PFSK-1 (cell line): ENCODE data around the gene ZBTB39.

Source experiments
- FOXP2 ChIP-seq: optimal IDR thresholded peaks from 2 replicates; pipeline ENCODE3; 2011; ENCODE audit warnings: borderline replicate concordance, control low read depth, inconsistent platforms; ENCODE audit not compliant: insufficient read depth; ENCODE audit errors: extremely low read length, extremely low read depth
- POLR2AphosphoS5 ChIP-seq: IDR thresholded peaks from 2 replicates; pipeline ENCODE4 v1.6.1; 2012; ENCODE audit warnings: low read depth, mild to moderate bottlenecking, control low read depth, low read length, moderate library complexity
- SIN3A ChIP-seq: IDR thresholded peaks from 2 replicates; pipeline ENCODE4 v1.6.1; 2012; ENCODE audit warnings: mild to moderate bottlenecking, low read length, moderate library complexity, borderline replicate concordance; ENCODE audit not compliant: insufficient read depth
- TAF1 ChIP-seq: IDR thresholded peaks from 2 replicates; pipeline ENCODE4 v1.6.1; 2012; ENCODE audit warnings: low read length, control low read depth, borderline replicate concordance; ENCODE audit not compliant: insufficient read depth
- TF ChIP-seq, protein P1 (sequence below), 2 experiments: IDR thresholded peaks; 2 replicates each; pipeline versions ENCODE4 v1.6.1 to v1.8.0; 2011 to 2012; ENCODE audit warnings: low read depth in 2 of 2, low read length in 2 of 2, control low read depth in 1 of 2, inconsistent platforms in 1 of 2, mild to moderate bottlenecking in 1 of 2, moderate library complexity in 1 of 2; ENCODE audit not compliant: insufficient read depth in 1 of 2

The ZBTB39 gene

DNA sequence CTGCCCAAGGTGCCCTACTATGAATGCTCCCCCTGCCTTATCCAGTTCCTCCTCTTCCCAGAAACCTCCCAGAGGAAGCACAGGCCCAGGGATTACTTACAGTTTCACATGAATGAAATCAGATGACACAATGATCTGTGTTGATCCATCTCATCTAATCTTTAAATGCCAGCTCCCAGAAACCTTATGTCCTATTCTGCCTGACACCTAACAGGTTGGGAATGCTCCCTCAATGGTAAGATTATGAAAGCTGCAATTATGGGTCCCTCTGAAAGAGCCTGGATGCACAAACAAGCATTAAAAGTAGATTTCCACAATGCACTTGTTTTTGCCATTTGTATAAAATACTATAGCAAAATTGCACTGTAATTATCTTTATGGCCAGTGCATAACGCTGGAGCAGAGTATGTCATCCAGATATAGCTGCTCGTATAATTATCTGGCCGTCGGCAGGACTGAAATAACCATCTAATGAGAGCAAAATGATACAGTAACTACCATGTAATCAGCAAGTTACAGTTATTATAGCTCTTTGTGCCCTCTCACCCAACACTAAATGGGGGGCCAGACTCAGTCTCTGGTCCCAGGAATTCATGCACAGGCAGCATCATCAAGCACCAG is 4.4 kb upstream of the ZBTB39 start:
- TF ChIP-seq, protein P1, sequence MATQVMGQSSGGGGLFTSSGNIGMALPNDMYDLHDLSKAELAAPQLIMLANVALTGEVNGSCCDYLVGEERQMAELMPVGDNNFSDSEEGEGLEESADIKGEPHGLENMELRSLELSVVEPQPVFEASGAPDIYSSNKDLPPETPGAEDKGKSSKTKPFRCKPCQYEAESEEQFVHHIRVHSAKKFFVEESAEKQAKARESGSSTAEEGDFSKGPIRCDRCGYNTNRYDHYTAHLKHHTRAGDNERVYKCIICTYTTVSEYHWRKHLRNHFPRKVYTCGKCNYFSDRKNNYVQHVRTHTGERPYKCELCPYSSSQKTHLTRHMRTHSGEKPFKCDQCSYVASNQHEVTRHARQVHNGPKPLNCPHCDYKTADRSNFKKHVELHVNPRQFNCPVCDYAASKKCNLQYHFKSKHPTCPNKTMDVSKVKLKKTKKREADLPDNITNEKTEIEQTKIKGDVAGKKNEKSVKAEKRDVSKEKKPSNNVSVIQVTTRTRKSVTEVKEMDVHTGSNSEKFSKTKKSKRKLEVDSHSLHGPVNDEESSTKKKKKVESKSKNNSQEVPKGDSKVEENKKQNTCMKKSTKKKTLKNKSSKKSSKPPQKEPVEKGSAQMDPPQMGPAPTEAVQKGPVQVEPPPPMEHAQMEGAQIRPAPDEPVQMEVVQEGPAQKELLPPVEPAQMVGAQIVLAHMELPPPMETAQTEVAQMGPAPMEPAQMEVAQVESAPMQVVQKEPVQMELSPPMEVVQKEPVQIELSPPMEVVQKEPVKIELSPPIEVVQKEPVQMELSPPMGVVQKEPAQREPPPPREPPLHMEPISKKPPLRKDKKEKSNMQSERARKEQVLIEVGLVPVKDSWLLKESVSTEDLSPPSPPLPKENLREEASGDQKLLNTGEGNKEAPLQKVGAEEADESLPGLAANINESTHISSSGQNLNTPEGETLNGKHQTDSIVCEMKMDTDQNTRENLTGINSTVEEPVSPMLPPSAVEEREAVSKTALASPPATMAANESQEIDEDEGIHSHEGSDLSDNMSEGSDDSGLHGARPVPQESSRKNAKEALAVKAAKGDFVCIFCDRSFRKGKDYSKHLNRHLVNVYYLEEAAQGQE (IDR thresholded peaks at IDR 0.05; ENCODE audit: insufficient read depth in 1 of 2, low read depth in 2 of 2, low read length in 2 of 2): no peak
- TF ChIP-seq TAF1 (no peak), POLR2AphosphoS5 (no peak), SIN3A (no peak), FOXP2 (no peak)

DNA sequence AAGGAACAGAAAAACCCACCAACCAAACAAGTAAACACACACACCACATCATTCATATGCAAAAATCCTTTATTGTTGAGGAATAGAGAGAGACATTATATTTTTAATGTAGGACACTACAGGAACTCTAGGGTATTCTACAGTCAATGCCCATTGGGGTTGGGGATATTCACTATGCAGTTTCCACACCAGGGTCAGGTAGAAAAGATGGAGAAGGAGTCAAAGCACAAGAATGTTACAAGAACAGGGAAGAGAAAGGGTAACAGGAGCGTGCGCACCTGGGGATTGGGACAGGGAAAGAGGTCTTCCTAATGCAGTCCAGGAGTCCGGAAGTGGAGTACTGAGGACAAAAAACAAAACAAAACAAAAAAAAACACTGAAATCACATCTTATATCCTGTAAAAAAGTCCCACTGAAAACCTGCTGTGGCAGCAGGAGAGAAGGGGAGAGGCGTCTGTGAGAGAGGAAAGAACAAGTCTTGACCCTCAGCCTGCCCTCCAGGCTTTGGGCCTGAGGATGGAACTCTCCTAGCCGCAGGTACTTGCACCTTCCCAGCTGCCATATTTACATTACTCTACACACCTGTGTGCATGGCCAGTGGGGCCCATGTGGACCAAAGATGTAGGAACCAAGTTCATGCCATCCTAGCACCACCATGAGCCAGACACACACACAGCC is 3.7 kb upstream of the ZBTB39 start:
- TF ChIP-seq SIN3A (no peak), FOXP2 (no peak), POLR2AphosphoS5 (no peak), TAF1 (no peak)
- TF ChIP-seq, protein P1 (IDR thresholded peaks at IDR 0.05; ENCODE audit: insufficient read depth in 1 of 2, low read depth in 2 of 2, low read length in 2 of 2): no peak

DNA sequence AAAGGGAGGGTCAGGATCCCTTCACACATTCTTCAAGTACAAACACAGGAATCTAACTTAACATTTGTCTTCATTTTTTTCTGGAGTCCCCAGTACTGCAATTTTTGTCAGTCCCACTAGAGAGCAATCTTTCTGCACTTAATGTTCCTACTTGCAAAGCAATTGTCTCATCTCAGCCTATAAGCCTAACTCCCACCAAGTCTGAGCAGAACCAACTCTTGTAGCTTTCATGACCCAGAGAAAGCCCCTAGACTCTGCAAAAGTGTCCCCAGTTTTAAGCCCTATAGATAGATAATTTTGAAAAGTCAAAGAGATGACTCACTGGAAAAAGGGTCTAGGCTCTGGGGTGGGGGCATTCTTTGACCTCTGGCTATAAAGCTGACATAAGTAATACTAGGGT is 1.8 kb upstream of the ZBTB39 start:
- no peak for TF ChIP-seq TAF1

DNA sequence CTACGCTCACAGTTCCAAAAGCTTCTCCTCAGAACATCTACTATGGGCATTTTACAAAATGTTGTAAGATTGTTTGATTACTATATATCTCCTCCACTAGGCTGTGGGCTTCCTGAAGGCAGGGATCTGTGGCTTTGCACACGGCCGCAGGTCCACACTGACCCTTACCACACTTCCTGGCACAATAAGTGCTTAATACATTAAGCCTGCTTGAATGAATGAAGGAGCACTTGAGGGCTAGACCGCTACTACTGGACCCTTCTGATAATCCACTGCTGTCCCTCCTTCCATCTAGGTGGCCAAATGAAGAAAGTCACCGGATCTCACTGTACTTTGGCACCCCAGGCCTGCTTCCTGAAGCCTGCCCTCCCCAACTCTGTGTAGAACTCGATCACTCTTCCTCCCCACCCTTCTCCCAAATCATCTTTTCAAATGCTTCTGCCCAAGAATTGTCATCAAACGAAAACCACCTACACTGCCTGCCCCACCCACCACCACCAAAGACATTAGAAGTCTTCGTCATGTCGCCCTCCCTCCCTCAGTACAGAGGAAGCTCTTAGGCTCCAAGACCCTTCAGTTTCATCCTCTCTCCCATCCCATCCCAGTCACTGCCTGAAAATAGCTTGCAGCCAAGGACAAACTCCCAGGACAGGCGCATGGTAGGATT is 596 bp upstream of the ZBTB39 start:
- TF ChIP-seq, protein P1 (IDR thresholded peaks at IDR 0.05; ENCODE audit: insufficient read depth in 1 of 2, low read depth in 2 of 2, low read length in 2 of 2): no peak
- TF ChIP-seq SIN3A (no peak), POLR2AphosphoS5 (no peak), TAF1 (no peak), FOXP2 (no peak)

DNA sequence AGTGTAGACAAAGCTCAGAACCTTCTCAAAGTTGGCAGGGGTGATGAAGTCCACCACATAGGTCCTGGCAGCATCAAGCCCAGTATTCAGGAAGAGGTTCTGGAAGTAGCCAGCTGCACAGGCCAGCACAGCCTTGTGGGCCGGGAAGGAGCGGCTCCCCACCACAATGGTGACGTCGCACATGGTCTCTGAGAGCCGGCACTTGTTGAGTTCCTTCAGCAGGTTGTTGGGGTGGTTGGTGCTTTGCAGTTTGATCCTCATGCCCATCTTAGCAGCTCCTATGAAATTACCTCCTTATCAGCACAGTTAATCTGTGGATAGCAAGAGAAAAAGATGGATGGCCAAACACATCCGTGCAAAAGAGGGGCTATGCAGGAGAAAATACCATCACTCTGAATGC is 1.7 kb downstream of the ZBTB39 start:
- TF ChIP-seq FOXP2 (no peak), TAF1 (no peak), POLR2AphosphoS5 (no peak), SIN3A (no peak)
- TF ChIP-seq, protein P1 (IDR thresholded peaks at IDR 0.05; ENCODE audit: insufficient read depth in 1 of 2, low read depth in 2 of 2, low read length in 2 of 2): no peak
